Measurements from ENCODE around the gene OR5V1.
"Not testable (repeated sequence)": the region's sequence is repeated elsewhere in the genome, so short reads cannot be mapped to it uniquely, and the experiment has no call there.

The OR5V1 gene

DNA sequence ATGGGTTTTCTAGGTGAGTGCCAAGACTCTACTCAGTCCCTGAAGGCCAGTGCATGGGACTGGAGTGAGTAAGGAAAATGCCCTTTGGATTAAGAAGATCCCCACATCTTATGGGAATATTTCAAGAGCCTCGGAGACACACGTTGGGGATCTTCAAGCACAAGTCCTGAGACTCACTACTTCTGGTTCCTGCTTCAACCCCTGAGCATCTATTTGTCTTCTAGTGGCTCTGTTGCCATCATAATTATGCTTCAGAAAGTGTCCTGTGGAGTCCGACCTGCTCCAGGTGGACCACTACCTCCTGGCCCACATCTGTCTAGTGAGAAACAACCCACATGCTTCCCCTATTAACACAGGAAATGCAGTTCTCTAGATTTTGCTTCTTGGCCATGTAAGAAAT lies at the start of gene OR5V1:
Gene OR5V1 (minus strand): TSS at position 101 of the 400 bp plus-strand sequence. CDS start 12,670 bp downstream, outside the sequence.
- in situ Hi-C loops (cut with MboI; ENCODE audit: low sequenced_read_pairs): no loop called here
- DNase-seq (ENCODE audit: low spot score in 2 of 2): no peak
- H3K27me3 ChIP-seq (ENCODE audit: low read depth): no peaks in the 10 kb centered on the region
- H3K36me3 ChIP-seq (replicated peaks): no peaks in the 10 kb centered on the region
- H3K4me3 ChIP-seq: no peak within 1 kb of the TSS
- H3K9me3 ChIP-seq: no peaks in the 10 kb centered on the region
- H3K4me1 ChIP-seq: no peaks in the 10 kb centered on the region

DNA sequence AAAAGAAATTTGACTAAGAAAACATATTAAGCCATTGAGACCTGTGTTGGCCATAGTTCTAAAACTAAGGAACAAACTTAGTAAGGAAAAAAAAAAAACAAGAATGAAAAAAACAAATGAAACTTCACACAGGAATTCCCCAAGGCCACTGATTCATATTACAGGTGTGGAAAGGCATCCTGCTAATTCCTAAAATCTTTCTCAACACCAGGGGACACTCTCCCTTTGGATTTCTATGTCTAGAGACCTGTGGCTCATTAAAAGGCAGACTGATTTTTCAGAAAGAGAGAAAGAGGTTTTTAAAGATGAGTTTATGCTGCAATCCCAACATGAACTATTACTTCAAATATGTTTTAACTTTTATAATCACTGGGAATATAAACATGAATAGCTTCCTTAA lies 45.9 kb upstream of the OR5V1 start, which contains the start of gene OR12D1:
Gene OR12D1 (plus strand): TSS at position 341 of the 400 bp plus-strand sequence.
- no peak within 1 kb of the TSS for H3K4me3 ChIP-seq
- in situ Hi-C loops (cut with MboI; ENCODE audit: low sequenced_read_pairs): no loop called here
- DNase-seq (ENCODE audit: low spot score in 2 of 2): no peak
- H3K36me3 ChIP-seq (replicated peaks): no peaks in the 10 kb centered on the region
- H3K9me3 ChIP-seq: no peaks in the 10 kb centered on the region
- no peaks in the 10 kb centered on the region for H3K4me1 ChIP-seq
- no peaks in the 10 kb centered on the region; the same call in 1 of the 2 replicates for H3K27me3 ChIP-seq (ENCODE audit: low read depth)

DNA sequence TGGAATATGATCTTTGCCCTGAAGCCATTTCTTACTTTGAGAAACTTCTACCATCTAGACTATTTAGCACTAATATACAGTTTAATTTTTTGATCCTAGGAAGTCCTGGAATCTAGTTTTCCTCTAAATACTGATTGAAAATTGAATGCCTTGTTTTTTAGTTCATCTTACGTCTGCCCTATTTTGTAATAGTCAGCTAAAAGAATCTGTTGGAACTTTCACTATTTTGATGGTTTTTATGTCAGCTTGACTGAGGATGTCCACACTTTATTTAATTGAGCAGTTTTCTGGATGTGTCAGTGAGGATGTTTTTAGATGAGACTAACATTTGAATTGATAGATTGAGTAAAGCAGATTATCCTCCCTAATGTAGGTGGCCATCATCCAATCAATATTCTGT lies 35.1 kb upstream of the OR5V1 start:
- in situ Hi-C loops (cut with MboI; ENCODE audit: low sequenced_read_pairs): no loop called here
- Histone ChIP-seq H3K4me3 (no peak overlapping the region), H3K4me1 (no peaks in the 10 kb centered on the region), H3K36me3 (replicated peaks) (no peaks in the 10 kb centered on the region), H3K27me3 (ENCODE audit: low read depth) (peaks cover 2% of the 10 kb centered on the region; the same call in 1 of the 2 replicates), H3K9me3 (no peaks in the 10 kb centered on the region)
- no peak for DNase-seq (ENCODE audit: low spot score in 2 of 2)

GRCh38 chr6:29399525-29399924 lies 30.9 kb upstream of the OR5V1 start:
- H3K9me3 ChIP-seq: no peaks in the 10 kb centered on the region
- in situ Hi-C loops (cut with MboI; ENCODE audit: low sequenced_read_pairs): no loop called here
- H3K36me3 ChIP-seq (replicated peaks): no peaks in the 10 kb centered on the region
- no peak for DNase-seq (ENCODE audit: low spot score in 2 of 2)
- peaks cover 3% of the 10 kb centered on the region for H3K4me1 ChIP-seq
- H3K27me3 ChIP-seq (ENCODE audit: low read depth): peaks cover 2% of the 10 kb centered on the region; the same call in 1 of the 2 replicates
- H3K4me3 ChIP-seq: no peak overlapping the region

DNA sequence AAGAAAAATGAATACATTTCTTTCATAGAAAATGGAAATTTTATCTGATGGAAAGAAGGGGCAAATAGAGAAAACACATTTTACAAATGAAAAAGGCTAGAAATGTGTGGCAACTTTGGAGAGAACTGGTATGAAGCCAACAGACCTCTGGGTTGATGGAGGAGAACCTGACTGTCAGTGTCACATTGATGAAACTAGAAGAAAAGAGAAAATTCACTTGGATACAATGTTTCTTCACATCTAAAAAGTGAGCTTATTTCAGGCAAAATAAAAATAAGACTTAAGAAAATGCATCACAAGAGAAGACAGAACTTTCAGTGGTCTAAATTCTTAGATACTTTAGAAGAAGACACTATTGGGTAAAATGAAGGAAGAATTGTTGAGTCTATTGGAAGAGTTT lies 26.7 kb upstream of the OR5V1 start, which contains the start of gene OR12D2:
Gene OR12D2 (plus strand): TSS at position 301 of the 400 bp plus-strand sequence. CDS start 1,069 bp downstream, outside the sequence.
- no peaks in the 10 kb centered on the region for H3K9me3 ChIP-seq
- no peak within 1 kb of the TSS for H3K4me3 ChIP-seq
- in situ Hi-C loops (cut with MboI; ENCODE audit: low sequenced_read_pairs): no loop called here
- H3K4me1 ChIP-seq: peaks cover 3% of the 10 kb centered on the region
- no peaks in the 10 kb centered on the region for H3K36me3 ChIP-seq (replicated peaks)
- no peak for DNase-seq (ENCODE audit: low spot score in 2 of 2)
- peaks cover under 1% of the 10 kb centered on the region; the same call in 1 of the 2 replicates for H3K27me3 ChIP-seq (ENCODE audit: low read depth)

- H3K36me3 ChIP-seq (replicated peaks): no peaks in the 10 kb centered on the region
- DNase-seq (ENCODE audit: low spot score in 2 of 2): no peak
- in situ Hi-C loops (cut with MboI; ENCODE audit: low sequenced_read_pairs): no loop called here
- no peaks in the 10 kb centered on the region; the same call in 1 of the 2 replicates for H3K4me1 ChIP-seq
- no peaks in the 10 kb centered on the region for H3K27me3 ChIP-seq (ENCODE audit: low read depth)
- no peaks in the 10 kb centered on the region for H3K9me3 ChIP-seq
- H3K4me3 ChIP-seq: no peak overlapping the region
Observed at GRCh38 chr6:29388533-29388932, 19.9 kb upstream of the OR5V1 start.

- DNase-seq (ENCODE audit: low spot score in 2 of 2): no peak
- Histone ChIP-seq H3K27me3 (ENCODE audit: low read depth) (no peaks in the 10 kb centered on the region), H3K4me3 (no peak overlapping the region), H3K36me3 (replicated peaks) (no peaks in the 10 kb centered on the region), H3K4me1 (no peaks in the 10 kb centered on the region), H3K9me3 (no peaks in the 10 kb centered on the region)
- in situ Hi-C loops (cut with MboI; ENCODE audit: low sequenced_read_pairs): no loop called here
Observed at GRCh38 chr6:29376003-29376402, 7.3 kb upstream of the OR5V1 start.

GRCh38 chr6:29375191-29375590 lies 6.5 kb upstream of the OR5V1 start, which contains the start of gene OR12D3:
TSS of gene OR12D3 (minus strand) at chr6:29375291. CDS start at chr6:29375287, 4 bp downstream.
- Histone ChIP-seq H3K4me3 (no peak within 1 kb of the TSS), H3K4me1 (no peaks in the 10 kb centered on the region)

GRCh38 chr6:29355603-29356002 lies 13.1 kb downstream of the OR5V1 start:
- Histone ChIP-seq H3K36me3 (replicated peaks) (no peaks in the 10 kb centered on the region), H3K4me3 (no peak overlapping the region), H3K9me3 (no peaks in the 10 kb centered on the region), H3K4me1 (no peaks in the 10 kb centered on the region), H3K27me3 (ENCODE audit: low read depth) (peaks cover 3% of the 10 kb centered on the region; the same call in 1 of the 2 replicates)
- in situ Hi-C loops (cut with MboI; ENCODE audit: low sequenced_read_pairs): no loop called here
- DNase-seq (ENCODE audit: low spot score in 2 of 2): no peak

More at GRCh38 chr6:29375191-29375590, 6.5 kb upstream of the OR5V1 start, which contains the start of gene OR12D3:
- no peaks in the 10 kb centered on the region for H3K27me3 ChIP-seq (ENCODE audit: low read depth)
- DNase-seq (ENCODE audit: low spot score in 2 of 2): no peak
- in situ Hi-C loops (cut with MboI; ENCODE audit: low sequenced_read_pairs): no loop called here
- H3K36me3 ChIP-seq (replicated peaks): no peaks in the 10 kb centered on the region
- H3K9me3 ChIP-seq: no peaks in the 10 kb centered on the region

DNA sequence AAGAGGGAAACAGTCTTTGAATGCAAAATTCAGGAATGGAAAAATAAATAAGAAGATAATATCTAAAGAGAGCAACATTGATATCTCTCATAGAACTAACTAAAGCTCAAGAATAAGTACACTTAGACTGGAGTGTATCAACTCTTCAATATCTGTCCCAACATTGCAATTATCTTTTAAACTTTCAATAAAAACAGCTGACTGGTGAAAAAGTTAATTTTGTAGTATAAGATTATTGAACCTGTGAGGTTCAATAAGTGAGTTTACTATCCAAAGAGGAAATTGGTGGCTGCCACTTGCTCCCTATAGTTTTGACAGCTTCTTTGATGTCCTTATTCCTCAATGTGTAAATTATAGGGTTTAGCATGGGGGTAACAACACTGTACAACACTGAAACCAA lies 13.7 kb downstream of the OR5V1 start:
- no peak for DNase-seq (ENCODE audit: low spot score in 2 of 2)
- Histone ChIP-seq H3K4me3 (no peak overlapping the region), H3K36me3 (replicated peaks) (no peaks in the 10 kb centered on the region), H3K27me3 (ENCODE audit: low read depth) (peaks cover 3% of the 10 kb centered on the region; the same call in 1 of the 2 replicates), H3K9me3 (no peaks in the 10 kb centered on the region), H3K4me1 (no peaks in the 10 kb centered on the region)
- in situ Hi-C loops (cut with MboI; ENCODE audit: low sequenced_read_pairs): no loop called here

DNA sequence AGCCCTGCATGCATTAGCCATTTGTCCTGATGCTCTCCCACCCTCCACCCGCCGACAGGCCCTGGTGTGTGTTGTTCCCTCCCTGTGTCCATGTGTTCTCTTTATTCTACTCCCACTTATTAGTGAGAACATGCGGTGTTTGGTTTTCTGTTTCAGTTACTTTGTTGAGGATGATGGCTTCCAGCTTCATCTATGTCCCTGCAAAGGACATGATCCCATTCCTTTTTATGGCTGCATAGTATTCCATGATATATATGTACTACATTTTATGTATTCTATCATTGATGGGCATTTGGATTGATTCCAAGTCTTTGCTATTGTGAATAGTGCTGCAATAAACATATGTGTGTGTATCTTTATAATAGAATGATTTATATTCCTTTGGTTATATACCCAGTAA lies 19.3 kb downstream of the OR5V1 start:
- in situ Hi-C loops (cut with MboI; ENCODE audit: low sequenced_read_pairs); DNase-seq (ENCODE audit: low spot score in 2 of 2); H3K27me3 ChIP-seq (ENCODE audit: low read depth): not testable (repeated sequence)

DNA sequence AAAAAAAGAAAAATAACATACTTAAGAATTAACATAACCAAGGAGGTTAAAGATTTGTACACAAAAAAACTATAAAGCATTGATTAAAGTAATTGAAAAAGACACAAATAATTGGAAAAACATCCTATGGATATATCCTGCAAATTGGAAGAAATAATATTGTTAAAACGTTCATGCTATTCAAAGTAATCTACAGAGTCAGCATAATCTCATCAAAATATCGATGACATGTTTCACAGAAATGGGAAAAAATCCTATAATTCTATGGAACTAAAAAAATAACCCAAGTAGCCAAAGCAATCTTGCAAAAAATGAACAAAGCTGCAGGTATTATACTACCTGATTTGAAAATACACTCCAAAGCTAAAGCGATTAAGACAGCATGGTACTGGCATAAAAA lies 23.3 kb downstream of the OR5V1 start:
- H3K4me1 ChIP-seq: no peaks in the 10 kb centered on the region

More for the DNA sequence above, 19.3 kb downstream of the OR5V1 start:
- not testable (repeated sequence) for H3K4me1 ChIP-seq; H3K9me3 ChIP-seq; H3K36me3 ChIP-seq (replicated peaks); H3K4me3 ChIP-seq

GRCh38 chr6:29336269-29336668 lies 32.4 kb downstream of the OR5V1 start:
- 0 out of 2 replicates have a peak, but pooled peaks cover 2% of the 10 kb centered on the region for H3K9me3 ChIP-seq
- no peak overlapping the region for H3K4me3 ChIP-seq
- H3K4me1 ChIP-seq: no peaks in the 10 kb centered on the region
- in situ Hi-C loops (cut with MboI; ENCODE audit: low sequenced_read_pairs): no loop called here
- H3K36me3 ChIP-seq (replicated peaks): no peaks in the 10 kb centered on the region
- no peak for DNase-seq (ENCODE audit: low spot score in 2 of 2)
- H3K27me3 ChIP-seq (ENCODE audit: low read depth): no peaks in the 10 kb centered on the region

More for the DNA sequence above, 23.3 kb downstream of the OR5V1 start:
- in situ Hi-C loops (cut with MboI; ENCODE audit: low sequenced_read_pairs): no loop called here
- H3K27me3 ChIP-seq (ENCODE audit: low read depth): no peaks in the 10 kb centered on the region
- no peak for DNase-seq (ENCODE audit: low spot score in 2 of 2)
- H3K9me3 ChIP-seq: no peaks in the 10 kb centered on the region
- H3K4me3 ChIP-seq: no peak overlapping the region
- H3K36me3 ChIP-seq (replicated peaks): no peaks in the 10 kb centered on the region

DNA sequence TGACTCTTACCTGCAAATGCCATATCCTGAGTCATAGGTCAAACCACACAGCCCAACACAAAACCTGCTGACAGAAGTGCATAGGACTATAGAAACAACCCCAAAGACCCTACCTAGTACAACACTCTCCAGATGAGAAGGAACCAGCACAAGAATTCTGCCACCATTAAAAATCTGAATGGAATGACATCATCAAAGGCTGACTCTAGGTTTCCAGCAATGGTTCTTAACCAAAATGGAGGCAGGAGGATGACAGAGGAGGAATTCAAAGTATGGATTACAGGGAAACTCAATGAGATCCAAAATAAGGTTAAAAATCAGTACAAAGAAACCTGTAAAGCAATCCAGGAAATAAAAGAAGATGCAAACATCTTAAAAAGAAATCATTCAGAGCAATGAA lies 36.0 kb downstream of the OR5V1 start:
- Histone ChIP-seq H3K4me1 (no peaks in the 10 kb centered on the region), H3K9me3 (0 out of 2 replicates have a peak, but pooled peaks cover 2% of the 10 kb centered on the region), H3K4me3 (no peak overlapping the region), H3K27me3 (ENCODE audit: low read depth) (no peaks in the 10 kb centered on the region), H3K36me3 (replicated peaks) (no peaks in the 10 kb centered on the region)
- DNase-seq (ENCODE audit: low spot score in 2 of 2): no peak
- in situ Hi-C loops (cut with MboI; ENCODE audit: low sequenced_read_pairs): no loop called here

DNA sequence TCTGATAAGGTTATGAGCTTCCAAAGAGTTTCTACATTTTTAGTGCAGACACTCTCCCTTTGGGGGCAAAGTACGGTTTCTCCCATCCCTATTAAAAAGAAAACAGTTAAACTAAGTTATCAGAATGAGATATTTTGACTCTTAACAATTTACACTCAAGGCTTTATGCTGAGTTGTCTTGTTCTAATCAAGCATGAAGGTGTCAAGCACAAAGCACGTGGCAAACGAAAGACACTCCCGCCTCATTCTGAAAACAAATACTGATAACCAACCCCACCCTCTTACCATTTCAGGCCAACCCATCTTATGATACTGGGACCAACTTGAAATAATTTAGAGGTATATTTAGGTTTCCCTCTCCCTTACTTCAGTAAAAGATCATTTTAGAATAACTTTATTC lies 42.9 kb downstream of the OR5V1 start:
- Histone ChIP-seq H3K36me3 (replicated peaks) (no peaks in the 10 kb centered on the region), H3K27me3 (ENCODE audit: low read depth) (no peaks in the 10 kb centered on the region), H3K4me3 (no peak overlapping the region), H3K4me1 (no peaks in the 10 kb centered on the region), H3K9me3 (no peaks in the 10 kb centered on the region)
- in situ Hi-C loops (cut with MboI; ENCODE audit: low sequenced_read_pairs): no loop called here
- DNase-seq (ENCODE audit: low spot score in 2 of 2): no peak

Data from HAP-1 (cell line).